Measurements from ENCODE around the gene PLXNA2.

Gene PLXNA2

GRCh38 chr1:208055535-208055934 is 188.6 kb downstream of the PLXNA2 start:
- DNase-seq, result no peak

- no peak for DNase-seq
These were observed 189.2 kb downstream of the PLXNA2 start for GRCh38 chr1:208054911-208055379.

- no peak for DNase-seq
These were observed 189.7 kb downstream of the PLXNA2 start for GRCh38 chr1:208054485-208054884.

- DNase-seq, result no peak
These were observed 190.5 kb downstream of the PLXNA2 start for GRCh38 chr1:208053661-208054060.

- no peak for DNase-seq
These were observed 191.2 kb downstream of the PLXNA2 start for GRCh38 chr1:208052926-208053407.

GRCh38 chr1:208052135-208052534 is 192.0 kb downstream of the PLXNA2 start:
- no peak for DNase-seq

GRCh38 chr1:208051651-208052050 is 192.5 kb downstream of the PLXNA2 start:
- DNase-seq, result no peak

GRCh38 chr1:208048904-208049303 is 195.3 kb downstream of the PLXNA2 start:
- no peak for DNase-seq

GRCh38 chr1:208047975-208048374 is 196.2 kb downstream of the PLXNA2 start:
- no peak for DNase-seq

GRCh38 chr1:208047476-208047934 is 196.7 kb downstream of the PLXNA2 start:
- DNase-seq, result no peak

- no peak for DNase-seq
These were observed 198.5 kb downstream of the PLXNA2 start for GRCh38 chr1:208045463-208046260.

GRCh38 chr1:208044589-208045462 is 199.4 kb downstream of the PLXNA2 start:
- no peak for DNase-seq

GRCh38 chr1:208043691-208044181 is 200.4 kb downstream of the PLXNA2 start:
- DNase-seq, result no peak

- DNase-seq, result no peak
These were observed 201.3 kb downstream of the PLXNA2 start for GRCh38 chr1:208042868-208043267.

GRCh38 chr1:208042041-208042615 is 202.1 kb downstream of the PLXNA2 start:
- no peak for DNase-seq

- no peak for DNase-seq
These were observed 202.7 kb downstream of the PLXNA2 start for GRCh38 chr1:208041505-208041904.

- no peak for DNase-seq
These were observed 203.3 kb downstream of the PLXNA2 start for GRCh38 chr1:208040821-208041297.

- DNase-seq, result no peak
These were observed 204.4 kb downstream of the PLXNA2 start for GRCh38 chr1:208039536-208040332.

GRCh38 chr1:208038303-208038702 is 205.9 kb downstream of the PLXNA2 start:
- no peak for DNase-seq

GRCh38 chr1:208036918-208037766 is 207.0 kb downstream of the PLXNA2 start:
- DNase-seq, result no peak

Data from stimulated activated CD4-positive, alpha-beta T cell treated with anti-CD3 and anti-CD28 coated beads, Interleukin-12 subunit alpha, Interleukin-12 subunit beta, amount 100 ng/mL, for 4 hours (primary cell).